AG09309 (cell line): ENCODE measurements around the gene TMEM222.

ENCODE experiments used
- DNase-seq: peaks from one replicate; pipeline ENCODE4 v3.0.0-alpha.2; 2010; ENCODE audit warnings: low read depth
- H3K4me3 ChIP-seq: 2 replicates; pipeline ENCODE4 v1.5.1; 2011; ENCODE audit warnings: mild to moderate bottlenecking, low read depth, low read length, moderate library complexity; ENCODE audit not compliant: control insufficient read depth
- CTCF ChIP-seq: IDR thresholded peaks from 2 replicates; pipeline ENCODE4 v1.5.1; 2011; ENCODE audit warnings: mild to moderate bottlenecking, low read depth, low read length, inconsistent platforms; ENCODE audit not compliant: insufficient read depth, control insufficient read depth; ENCODE audit errors: missing control alignments

Gene TMEM222

GRCh38 chr1:27361553-27361952, 39.6 kb downstream of the TMEM222 start:
- no peak for TF ChIP-seq CTCF
- no peak for DNase-seq
- H3K4me3 ChIP-seq, result no peak overlapping the region

GRCh38 chr1:27363766-27364695, 42.1 kb downstream of the TMEM222 start:
- TF ChIP-seq CTCF, result no peak
- DNase-seq, result no peak
- H3K4me3 ChIP-seq, result no peak overlapping the region

GRCh38 chr1:27364696-27365371, 42.9 kb downstream of the TMEM222 start:
- no peak for DNase-seq
- peak overlapping the region; percentile 83 for H3K4me3 ChIP-seq
- no peak for TF ChIP-seq CTCF

GRCh38 chr1:27365372-27366112, 43.6 kb downstream of the TMEM222 start:
- no peak for TF ChIP-seq CTCF
- H3K4me3 ChIP-seq, result peak overlapping the region; percentile 83

GRCh38 chr1:27366113-27366410, 44.1 kb downstream of the TMEM222 start:
- TF ChIP-seq CTCF, result no peak
- no peak for DNase-seq
- peak overlapping the region; percentile 83 for H3K4me3 ChIP-seq

More at GRCh38 chr1:27365372-27366112, 43.6 kb downstream of the TMEM222 start:
- DNase-seq, result peak; percentile 49

- DNase-seq, result no peak
These were observed 44.6 kb downstream of the TMEM222 start, which contains the start of gene MAP3K6 for GRCh38 chr1:27366411-27367159. TSS of gene MAP3K6 (minus strand) at chr1:27366961. CDS start at chr1:27366597, 364 bp downstream.

More at GRCh38 chr1:27366411-27367159, 44.6 kb downstream of the TMEM222 start, which contains the start of gene MAP3K6:
- no peak for TF ChIP-seq CTCF
- peak within 1 kb of the TSS; percentile 83 for H3K4me3 ChIP-seq
